ENCODE measurements around the gene EPS8L3.
"Not testable (repeated sequence)": the region's sequence is repeated elsewhere in the genome, so short reads cannot be mapped to it uniquely, and the experiment has no call there.

Gene EPS8L3

DNA sequence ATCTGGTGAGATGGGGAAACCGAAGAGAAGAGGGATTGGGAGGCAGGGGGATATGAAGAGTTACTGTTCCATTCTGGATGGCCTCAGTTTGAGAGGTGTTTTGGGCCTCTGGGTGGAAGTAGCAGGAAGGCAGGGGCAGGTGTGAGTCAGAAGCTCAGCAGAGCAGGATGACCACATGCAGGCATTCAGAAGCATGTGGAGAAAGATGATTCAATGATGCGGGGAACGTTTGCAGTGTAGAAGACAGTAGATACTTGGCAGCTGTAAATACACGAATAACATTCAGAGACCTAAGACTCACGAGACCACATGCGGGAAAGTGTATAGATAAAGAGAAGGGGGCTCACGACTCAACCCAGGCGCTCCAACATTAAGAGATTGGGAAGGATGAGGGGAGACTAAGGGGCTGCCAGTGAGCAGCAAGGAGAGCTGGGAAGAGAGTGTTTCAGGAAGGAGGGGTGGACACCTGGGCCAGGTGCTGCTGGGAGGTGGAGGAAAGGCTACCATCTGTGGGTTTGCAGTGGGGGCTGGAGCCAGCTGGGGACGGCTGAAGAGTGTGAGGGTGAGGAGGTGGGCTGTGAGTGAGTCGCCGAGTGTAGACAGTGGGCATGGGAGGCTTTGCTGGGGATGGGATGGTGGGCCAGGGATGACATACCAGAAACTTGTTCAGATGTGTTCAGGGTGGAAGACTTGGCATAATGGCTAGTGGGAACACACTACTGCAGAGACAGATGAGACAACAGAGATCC is 5.8 kb upstream of the EPS8L3 start:
- no peaks in the 10 kb centered on the region for H3K9me3 ChIP-seq (ENCODE audit: low read length)
- peaks cover 59% of the 10 kb centered on the region for H3K27me3 ChIP-seq (ENCODE audit: insufficient read depth, low read length)
- H3K4me1 ChIP-seq (ENCODE audit: insufficient read depth, low read length), result no peaks in the 10 kb centered on the region
- no peaks in the 10 kb centered on the region for H3K36me3 ChIP-seq (ENCODE audit: insufficient read depth, low read length)
- H3K4me3 ChIP-seq (ENCODE audit: low read length), result no peak overlapping the region
- no peak overlapping the region for H2AFZ ChIP-seq (ENCODE audit: low read depth, low read length)

GRCh38 chr1:109768820-109769219 is 5.1 kb upstream of the EPS8L3 start:
- H3K36me3 ChIP-seq (ENCODE audit: insufficient read depth, low read length), result no peaks in the 10 kb centered on the region

GRCh38 chr1:109768335-109768650 is 4.6 kb upstream of the EPS8L3 start:
- Histone ChIP-seq H3K27me3 (ENCODE audit: insufficient read depth, low read length) (peaks cover 62% of the 10 kb centered on the region), H3K4me1 (ENCODE audit: insufficient read depth, low read length) (no peaks in the 10 kb centered on the region)

More at GRCh38 chr1:109768820-109769219, 5.1 kb upstream of the EPS8L3 start:
- no peaks in the 10 kb centered on the region for H3K4me1 ChIP-seq (ENCODE audit: insufficient read depth, low read length)
- no peaks in the 10 kb centered on the region for H3K9me3 ChIP-seq (ENCODE audit: low read length)
- no peak overlapping the region for H3K4me3 ChIP-seq (ENCODE audit: low read length)
- H2AFZ ChIP-seq (ENCODE audit: low read depth, low read length), result no peak overlapping the region
- peaks cover 62% of the 10 kb centered on the region for H3K27me3 ChIP-seq (ENCODE audit: insufficient read depth, low read length)

DNA sequence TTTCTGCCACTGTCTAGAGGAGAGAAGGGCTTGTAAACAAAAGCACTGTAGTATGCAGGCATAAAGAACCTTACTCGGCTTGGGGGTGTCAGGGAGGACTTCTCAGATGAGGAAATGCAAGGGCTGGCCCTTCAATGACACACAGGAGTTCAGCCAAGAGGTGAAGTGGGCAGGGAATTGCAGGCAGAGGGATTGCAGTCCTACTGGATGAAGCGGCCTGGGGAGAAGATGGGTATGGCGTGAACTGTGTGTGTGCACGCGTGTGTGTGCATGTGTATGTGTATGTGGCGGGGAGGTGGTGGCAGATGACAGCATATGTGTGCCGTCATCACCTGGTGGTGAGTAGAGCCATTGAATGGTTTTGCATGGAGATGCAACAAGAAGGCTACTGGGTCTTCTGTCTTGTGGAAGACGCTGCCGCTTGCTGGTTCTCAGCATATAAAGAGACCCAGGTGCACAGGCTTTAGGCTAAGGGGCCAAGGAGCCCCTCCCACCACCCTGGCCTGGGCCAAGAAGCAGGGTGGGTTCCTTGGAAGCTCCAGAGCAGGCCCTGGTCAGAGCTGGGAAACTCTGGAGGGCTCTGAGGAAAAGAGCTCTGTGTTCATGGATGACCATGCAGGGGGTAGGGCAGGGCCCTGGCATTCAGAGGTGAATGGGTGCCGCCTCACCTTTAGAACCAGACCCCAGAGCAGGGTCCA is 4.1 kb upstream of the EPS8L3 start:
- H3K27me3 ChIP-seq (ENCODE audit: insufficient read depth, low read length), result peaks cover 62% of the 10 kb centered on the region
- H3K36me3 ChIP-seq (ENCODE audit: insufficient read depth, low read length), result no peaks in the 10 kb centered on the region
- no peaks in the 10 kb centered on the region for H3K9me3 ChIP-seq (ENCODE audit: low read length)
- no peaks in the 10 kb centered on the region for H3K4me1 ChIP-seq (ENCODE audit: insufficient read depth, low read length)
- H2AFZ ChIP-seq (ENCODE audit: low read depth, low read length), result no peak overlapping the region
- H3K4me3 ChIP-seq (ENCODE audit: low read length), result no peak overlapping the region

More at GRCh38 chr1:109768335-109768650, 4.6 kb upstream of the EPS8L3 start:
- Histone ChIP-seq H3K36me3 (ENCODE audit: insufficient read depth, low read length) (no peaks in the 10 kb centered on the region), H2AFZ (ENCODE audit: low read depth, low read length) (no peak overlapping the region), H3K9me3 (ENCODE audit: low read length) (no peaks in the 10 kb centered on the region), H3K4me3 (ENCODE audit: low read length) (no peak overlapping the region)

- H3K36me3 ChIP-seq (ENCODE audit: insufficient read depth, low read length); H2AFZ ChIP-seq (ENCODE audit: low read depth, low read length); H3K4me1 ChIP-seq (ENCODE audit: insufficient read depth, low read length); H3K9me3 ChIP-seq (ENCODE audit: low read length); H3K4me3 ChIP-seq (ENCODE audit: low read length): not testable (repeated sequence)
- peaks cover 64% of the 10 kb centered on the region for H3K27me3 ChIP-seq (ENCODE audit: insufficient read depth, low read length)
Observed at GRCh38 chr1:109766991-109767636, 3.4 kb upstream of the EPS8L3 start.

DNA sequence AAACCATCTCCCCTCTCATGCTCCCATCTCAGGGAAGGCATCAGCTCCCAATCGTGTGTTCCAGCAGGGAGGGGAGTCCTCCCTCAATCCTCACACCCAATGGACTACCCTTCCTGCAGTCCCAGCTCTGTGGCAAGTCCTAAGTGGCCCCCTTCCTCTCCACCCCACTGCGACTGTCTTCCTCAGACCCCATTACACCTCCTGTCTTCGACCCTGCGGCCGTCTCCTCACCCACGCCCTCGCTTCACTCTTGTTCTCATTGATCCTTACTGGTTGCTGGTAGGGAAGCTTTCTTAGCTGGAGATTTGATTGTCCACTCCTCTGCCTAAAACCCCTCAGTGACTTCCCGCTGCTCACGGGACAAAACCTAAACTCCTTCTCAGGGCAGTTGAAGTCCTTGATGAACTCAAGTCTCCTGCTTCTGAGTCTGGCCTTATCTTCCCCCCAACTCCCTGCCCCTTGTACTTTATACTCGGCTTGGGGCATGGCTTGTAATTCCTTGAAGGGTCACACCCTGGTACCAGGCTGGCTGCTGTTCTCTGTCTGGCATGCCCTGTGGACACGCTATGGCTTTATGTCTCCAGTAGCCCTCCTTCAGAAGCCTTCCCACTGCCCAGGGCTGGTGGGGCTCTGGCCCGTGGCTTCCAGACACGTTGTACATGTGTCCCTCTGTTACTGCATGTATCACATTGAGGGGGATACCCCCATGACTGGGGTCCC is 2.3 kb upstream of the EPS8L3 start:
- H3K4me1 ChIP-seq (ENCODE audit: insufficient read depth, low read length), result no peaks in the 10 kb centered on the region
- peaks cover 57% of the 10 kb centered on the region for H3K27me3 ChIP-seq (ENCODE audit: insufficient read depth, low read length)
- H3K36me3 ChIP-seq (ENCODE audit: insufficient read depth, low read length), result no peaks in the 10 kb centered on the region
- no peak overlapping the region for H3K4me3 ChIP-seq (ENCODE audit: low read length)
- H3K9me3 ChIP-seq (ENCODE audit: low read length), result no peaks in the 10 kb centered on the region
- H2AFZ ChIP-seq (ENCODE audit: low read depth, low read length), result no peak overlapping the region

DNA sequence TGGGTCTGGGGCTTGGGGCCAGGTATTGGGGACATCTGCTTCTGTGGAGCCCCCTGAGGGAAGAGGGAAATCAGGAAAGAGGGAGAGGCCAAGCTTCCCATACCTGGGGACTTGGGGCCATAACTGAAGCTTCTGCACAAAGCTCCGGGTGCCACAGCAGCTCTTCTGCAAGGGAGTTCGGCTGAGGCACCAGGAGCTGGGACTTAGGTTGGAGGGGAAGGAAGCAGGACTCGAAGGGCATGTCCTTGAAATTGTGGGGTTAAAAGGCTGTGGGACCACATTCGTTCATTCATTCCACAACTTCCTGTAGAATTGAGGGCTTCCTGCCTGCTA is 1.7 kb upstream of the EPS8L3 start:
- Histone ChIP-seq H3K4me3 (ENCODE audit: low read length) (no peak overlapping the region), H3K9me3 (ENCODE audit: low read length) (no peaks in the 10 kb centered on the region), H3K4me1 (ENCODE audit: insufficient read depth, low read length) (no peaks in the 10 kb centered on the region), H3K27me3 (ENCODE audit: insufficient read depth, low read length) (peaks cover 54% of the 10 kb centered on the region), H3K36me3 (ENCODE audit: insufficient read depth, low read length) (no peaks in the 10 kb centered on the region), H2AFZ (ENCODE audit: low read depth, low read length) (no peak overlapping the region)

DNA sequence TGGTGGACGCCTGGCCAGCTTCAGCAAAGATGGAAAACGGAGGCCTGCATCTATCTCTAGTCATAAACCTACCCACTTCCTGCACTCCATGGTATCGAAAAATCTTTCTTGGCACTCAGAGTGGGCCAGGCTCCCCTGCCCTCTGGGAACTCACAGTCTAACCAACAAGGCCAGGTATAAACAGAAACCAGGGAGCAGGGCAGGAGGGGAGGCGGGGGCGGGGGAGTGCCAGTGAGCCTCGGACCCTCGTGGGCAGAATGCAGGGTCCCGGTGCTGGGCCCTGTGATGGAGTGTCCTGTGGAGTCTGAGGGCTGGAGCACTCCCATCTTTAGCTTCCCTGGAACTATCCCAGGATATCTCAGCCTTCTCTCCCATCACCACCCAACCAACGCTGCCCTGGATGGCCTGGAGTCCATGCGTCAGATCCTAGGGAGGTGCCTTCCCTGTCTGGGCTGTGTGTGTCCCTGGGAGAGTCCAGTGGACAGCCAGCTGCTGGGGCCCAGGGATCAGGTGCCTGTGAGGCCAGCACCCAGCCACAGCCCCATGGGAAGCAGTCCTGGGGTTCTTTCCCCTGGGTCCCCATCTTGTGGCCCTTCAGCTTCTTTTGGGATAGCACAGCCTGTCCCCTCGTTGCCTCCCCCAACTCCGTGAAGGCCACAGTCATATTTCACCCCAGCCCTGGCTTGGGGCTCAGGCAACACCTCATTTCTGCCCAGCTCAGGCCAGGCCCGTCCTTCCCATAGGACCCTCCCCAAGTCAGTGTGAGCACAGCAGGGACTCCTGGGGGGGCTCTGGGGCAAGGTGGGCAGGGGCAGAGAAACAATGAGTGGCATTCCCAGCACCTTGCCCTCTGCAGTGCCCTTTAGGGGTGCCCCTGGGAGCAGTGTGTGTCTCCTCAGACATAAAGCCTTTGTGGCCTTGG is 1.1 kb upstream of the EPS8L3 start:
- H3K36me3 ChIP-seq (ENCODE audit: insufficient read depth, low read length), result no peaks in the 10 kb centered on the region
- H3K4me1 ChIP-seq (ENCODE audit: insufficient read depth, low read length), result no peaks in the 10 kb centered on the region
- H3K9me3 ChIP-seq (ENCODE audit: low read length), result no peaks in the 10 kb centered on the region
- no peak overlapping the region for H2AFZ ChIP-seq (ENCODE audit: low read depth, low read length)
- no peak overlapping the region for H3K4me3 ChIP-seq (ENCODE audit: low read length)
- H3K27me3 ChIP-seq (ENCODE audit: insufficient read depth, low read length), result peaks cover 48% of the 10 kb centered on the region

DNA sequence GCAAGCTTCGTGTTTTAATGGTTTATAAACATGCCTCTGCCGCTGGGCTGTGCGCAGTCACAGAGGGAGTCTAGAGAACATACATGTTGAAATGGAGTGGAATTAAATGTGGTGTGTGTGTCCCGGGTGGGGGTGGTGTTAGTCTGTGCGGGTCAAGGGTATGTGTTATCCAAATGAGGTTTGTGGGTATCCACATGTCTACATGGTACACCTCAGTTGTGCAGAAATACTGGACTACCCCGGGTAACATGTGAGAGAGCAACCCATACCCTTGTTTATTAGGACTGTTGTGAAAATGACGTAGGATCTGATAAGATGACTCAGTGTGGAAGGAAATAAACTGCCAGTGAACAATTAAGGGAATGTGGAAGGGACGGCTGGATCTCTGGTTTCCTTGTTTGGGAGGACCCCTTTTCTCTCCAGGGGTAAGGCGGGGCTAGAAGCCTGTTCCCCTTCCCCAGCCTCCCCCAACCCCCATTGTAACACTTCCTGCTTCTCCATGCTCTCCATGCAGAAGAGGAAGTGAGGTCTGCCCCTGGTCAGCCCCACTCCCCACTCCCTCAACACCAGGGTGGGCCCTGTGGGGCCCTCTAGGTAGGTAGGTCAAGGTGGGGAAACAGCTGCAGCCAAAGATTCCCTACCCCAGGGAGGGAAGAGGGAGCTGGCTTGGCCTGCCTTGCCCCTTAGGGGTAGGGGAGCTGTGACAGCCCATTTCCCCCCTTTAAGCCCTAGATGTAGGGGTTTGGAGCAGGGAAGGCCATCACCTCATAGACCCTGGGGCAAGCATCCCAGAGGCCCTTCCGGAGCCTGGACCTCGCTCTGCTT is 690 bp downstream of the EPS8L3 start:
- H2AFZ ChIP-seq (ENCODE audit: low read depth, low read length), result no peak overlapping the region
- peaks cover 32% of the 10 kb centered on the region for H3K27me3 ChIP-seq (ENCODE audit: insufficient read depth, low read length)
- no peak overlapping the region for H3K4me3 ChIP-seq (ENCODE audit: low read length)
- no peaks in the 10 kb centered on the region for H3K4me1 ChIP-seq (ENCODE audit: insufficient read depth, low read length)
- no peaks in the 10 kb centered on the region for H3K9me3 ChIP-seq (ENCODE audit: low read length)
- no peaks in the 10 kb centered on the region for H3K36me3 ChIP-seq (ENCODE audit: insufficient read depth, low read length)

DNA sequence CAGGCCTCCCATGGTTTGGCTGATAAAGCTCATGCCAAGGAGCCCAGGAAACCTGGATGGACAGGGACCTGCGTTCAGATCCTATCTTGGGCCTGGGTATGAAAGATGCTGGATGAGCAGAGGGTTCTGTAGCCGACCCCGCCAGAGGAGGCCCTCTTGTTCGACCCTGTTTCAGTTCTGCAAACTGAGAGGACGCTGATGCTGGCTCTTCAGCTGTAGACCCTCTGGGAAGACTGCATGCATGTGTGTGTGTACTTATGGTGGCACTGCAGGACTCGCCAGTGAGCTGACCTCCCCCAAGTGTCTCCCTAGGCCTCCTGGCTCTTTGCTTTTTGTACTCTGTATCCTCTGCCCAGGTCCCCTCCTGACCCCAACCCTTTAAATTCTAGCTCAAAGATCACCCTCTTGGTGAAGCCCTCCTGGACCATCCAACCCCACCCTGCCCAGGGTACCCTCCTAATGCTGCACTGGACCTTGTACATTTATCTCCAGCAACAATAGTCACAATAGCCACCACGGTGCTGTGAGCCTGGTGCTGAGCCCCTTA is 1.6 kb downstream of the EPS8L3 start:
- no peak overlapping the region for H3K4me3 ChIP-seq (ENCODE audit: low read length)
- H3K27me3 ChIP-seq (ENCODE audit: insufficient read depth, low read length), result peaks cover 26% of the 10 kb centered on the region
- no peak overlapping the region for H2AFZ ChIP-seq (ENCODE audit: low read depth, low read length)
- H3K36me3 ChIP-seq (ENCODE audit: insufficient read depth, low read length), result no peaks in the 10 kb centered on the region
- no peaks in the 10 kb centered on the region for H3K9me3 ChIP-seq (ENCODE audit: low read length)
- H3K4me1 ChIP-seq (ENCODE audit: insufficient read depth, low read length), result no peaks in the 10 kb centered on the region

- no peak overlapping the region for H2AFZ ChIP-seq (ENCODE audit: low read depth, low read length)
- H3K4me1 ChIP-seq (ENCODE audit: insufficient read depth, low read length), result no peaks in the 10 kb centered on the region
- no peaks in the 10 kb centered on the region for H3K36me3 ChIP-seq (ENCODE audit: insufficient read depth, low read length)
- peaks cover 24% of the 10 kb centered on the region for H3K27me3 ChIP-seq (ENCODE audit: insufficient read depth, low read length)
- H3K9me3 ChIP-seq (ENCODE audit: low read length), result no peaks in the 10 kb centered on the region
- no peak overlapping the region for H3K4me3 ChIP-seq (ENCODE audit: low read length)
Observed at GRCh38 chr1:109761227-109762038, 2.3 kb downstream of the EPS8L3 start.
